Measurements from ENCODE around the gene HOXC4.
"Not testable (repeated sequence)": the region's sequence is repeated elsewhere in the genome, so short reads cannot be mapped to it uniquely, and the experiment has no call there.

GRCh38 chr12:54088011-54088410, 34.4 kb downstream of the HOXC4 start:
- not testable (repeated sequence) for TF ChIP-seq EED (IDR thresholded peaks at IDR 0.05; ENCODE audit: low read depth); TAF1 (IDR thresholded peaks at IDR 0.05; ENCODE audit: borderline replicate concordance, low read depth, low read length); POLR2A (IDR thresholded peaks at IDR 0.05; ENCODE audit: low read depth, low read length); EZH2 (IDR thresholded peaks at IDR 0.05; ENCODE audit: borderline replicate concordance, control insufficient read depth, low read depth, low read length); ELK1 (IDR thresholded peaks at IDR 0.05; ENCODE audit: low read depth, low read length); ZZZ3 (IDR thresholded peaks at IDR 0.05; ENCODE audit: control insufficient read depth, insufficient read length, low read depth); CEBPZ (IDR thresholded peaks at IDR 0.05; ENCODE audit: low read depth, low read length); CTCF (IDR thresholded peaks at IDR 0.05 in 2 of 3, conservative IDR thresholded peaks at IDR 0.05 in 1 of 3; ENCODE audit: control insufficient read depth in 2 of 3, extremely low read depth in 1 of 3, insufficient read depth in 1 of 3, low read depth in 3 of 3, low read length in 3 of 3); ZBTB11 (CRISPR knock-in tag; IDR thresholded peaks at IDR 0.05); E2F4 (IDR thresholded peaks at IDR 0.05; ENCODE audit: low read depth, low read length); GABPA (IDR thresholded peaks at IDR 0.05; ENCODE audit: low read depth)

All from GM12878 (cell line).